HepG2 (cell line): ENCODE data around the gene ARSB. TPM values are rescaled to one million over a fixed set of nuclear protein-coding genes. Genes with fewer than 3 reads are reported as not detected.

Experiments used
- ATF7 ChIP-seq, 2 experiments: fragments of 450-650 bp in 1 of 2; sonication (generic) in 1 of 2; formaldehyde crosslinking in 1 of 2; IDR thresholded peaks; 2 replicates each; pipeline versions ENCODE4 v1.4.0 to v1.6.1; 2016 to 2020; ENCODE audit warnings: antibody characterized with exemption in 1 of 2, mild to moderate bottlenecking in 1 of 2, missing genetic modification reagents in 1 of 2
- IKZF1 ChIP-seq: fragments of 450-650 bp; IDR thresholded peaks from 2 replicates; pipeline ENCODE4 v1.7.1; 2016
- LCORL ChIP-seq, 2 experiments: fragments of 450-650 bp in 1 of 2; sonication (generic) in 1 of 2; formaldehyde crosslinking in 1 of 2; IDR thresholded peaks; 2 replicates each; pipeline versions ENCODE4 v1.5.0 to v1.6.1; 2017 to 2020; ENCODE audit warnings: antibody characterized with exemption in 1 of 2, missing genetic modification reagents in 1 of 2
- MED8 ChIP-seq: sonication (generic); formaldehyde crosslinking; IDR thresholded peaks from 2 replicates; pipeline ENCODE4 v1.8.1; 2023; ENCODE audit warnings: mild to moderate bottlenecking, missing genetic modification reagents; ENCODE audit not compliant: insufficient replicate concordance
- MTF2 ChIP-seq: sonication (generic); formaldehyde crosslinking; IDR thresholded peaks from 2 replicates; pipeline ENCODE4 v1.5.0; 2020; ENCODE audit warnings: missing genetic modification reagents, borderline replicate concordance
- REST ChIP-seq, 2 experiments: IDR thresholded peaks; 2 replicates each; pipeline ENCODE4 v1.6.1; 2011 to 2012; ENCODE audit warnings: low read length in 2 of 2, borderline replicate concordance in 1 of 2, low read depth in 1 of 2, mild to moderate bottlenecking in 1 of 2, moderate library complexity in 1 of 2
- ZNF143 ChIP-seq: sonication (generic); formaldehyde crosslinking; IDR thresholded peaks from 2 replicates; pipeline ENCODE4 v1.4.0; 2020; ENCODE audit warnings: missing genetic modification reagents
- ZNF225 ChIP-seq: sonication (generic); formaldehyde crosslinking; IDR thresholded peaks from 2 replicates; pipeline ENCODE4 v1.4.0; 2020; ENCODE audit warnings: mild to moderate bottlenecking, missing genetic modification reagents
- ZNF24 ChIP-seq: fragments of 450-650 bp; IDR thresholded peaks from 2 replicates; pipeline ENCODE4 v1.6.1; 2017; ENCODE audit warnings: antibody characterized with exemption, mild to moderate bottlenecking
- ZNF615 ChIP-seq: sonication (generic); formaldehyde crosslinking; IDR thresholded peaks from 2 replicates; pipeline ENCODE4 v1.5.0; 2020; ENCODE audit warnings: mild to moderate bottlenecking, missing genetic modification reagents, borderline replicate concordance
- ZNF674 ChIP-seq: sonication (generic); formaldehyde crosslinking; IDR thresholded peaks from 2 replicates; pipeline ENCODE4 v1.5.0; 2020; ENCODE audit warnings: low read depth, mild to moderate bottlenecking, missing genetic modification reagents
- ZNF75D ChIP-seq: sonication (generic); formaldehyde crosslinking; IDR thresholded peaks from 2 replicates; pipeline ENCODE4 v1.8.1; 2023; ENCODE audit warnings: missing genetic modification reagents, mild to moderate bottlenecking, borderline replicate concordance
- polyA plus RNA-seq, 8 experiments: library from polyadenylated mRNA; depleted of rRNA in 3 of 8; stranded (reverse) in 7 of 8; unstranded in 1 of 8; fragments of >200 nt; fragmentation: Illumina TruSeq in 4 of 8; extraction: Trizol in 4 of 8; gene quantifications; 2 replicates each; pipeline versions ENCODE4 v1.2.1 to v1.2.3, GENCODE V29; 2011 to 2016; ENCODE audit warnings: low read depth in 4 of 8, missing spikeins in 1 of 8, mixed read lengths in 1 of 8; ENCODE audit not compliant: insufficient read depth in 1 of 8
- total RNA-seq, 5 experiments: library from RNA; depleted of rRNA; stranded (reverse); fragments of >200 nt; fragmentation: Illumina TruSeq; extraction: Trizol; gene quantifications; 2 replicates each; pipeline ENCODE4 v1.2.3, GENCODE V29; 2016; ENCODE audit warnings: low read depth in 1 of 5
- TF ChIP-seq, protein P1 (sequence below): IDR thresholded peaks from 2 replicates; pipeline ENCODE4 v1.6.1; 2018; ENCODE audit warnings: missing genetic modification reagents, mild to moderate bottlenecking, missing compliant biosample characterization
- TF ChIP-seq, protein P2 (sequence below): sonication (generic); formaldehyde crosslinking; IDR thresholded peaks from 2 replicates; pipeline ENCODE4 v1.4.0; 2020; ENCODE audit warnings: missing genetic modification reagents, mild to moderate bottlenecking, borderline replicate concordance
- TF ChIP-seq, protein P3 (sequence below): sonication (generic); formaldehyde crosslinking; IDR thresholded peaks from 2 replicates; pipeline ENCODE4 v1.8.0; 2022; ENCODE audit warnings: missing genetic modification reagents, mild to moderate bottlenecking, moderate library complexity, borderline replicate concordance

Gene ARSB
- total and polyA plus RNA-seq, 2 of the 13 experiments (the other 11 are each of a cell fraction or from before 2014, with no cell fraction given), result 52.6 to 66.4 TPM

GRCh38 chr5:78727786-78728761 lies 257.0 kb downstream of the ARSB start (continued):
- TF ChIP-seq, protein P1, sequence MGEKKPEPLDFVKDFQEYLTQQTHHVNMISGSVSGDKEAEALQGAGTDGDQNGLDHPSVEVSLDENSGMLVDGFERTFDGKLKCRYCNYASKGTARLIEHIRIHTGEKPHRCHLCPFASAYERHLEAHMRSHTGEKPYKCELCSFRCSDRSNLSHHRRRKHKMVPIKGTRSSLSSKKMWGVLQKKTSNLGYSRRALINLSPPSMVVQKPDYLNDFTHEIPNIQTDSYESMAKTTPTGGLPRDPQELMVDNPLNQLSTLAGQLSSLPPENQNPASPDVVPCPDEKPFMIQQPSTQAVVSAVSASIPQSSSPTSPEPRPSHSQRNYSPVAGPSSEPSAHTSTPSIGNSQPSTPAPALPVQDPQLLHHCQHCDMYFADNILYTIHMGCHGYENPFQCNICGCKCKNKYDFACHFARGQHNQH (CRISPR knock-in tag), result peak; percentile 63; the same call in 1 of the 2 replicates
- TF ChIP-seq ZNF225 (CRISPR knock-in tag), result no peak
- TF ChIP-seq ZNF674, result no peak
- no peak for TF ChIP-seq MED8 (CRISPR knock-in tag)
- no peak for TF ChIP-seq IKZF1
- no peak for TF ChIP-seq MTF2 (CRISPR knock-in tag)
- TF ChIP-seq ZNF75D (CRISPR knock-in tag), result no peak
- no peak for TF ChIP-seq REST (IDR thresholded peaks at IDR 0.05; ENCODE audit: borderline replicate concordance in 1 of 2, low read depth in 1 of 2, low read length in 2 of 2)
- TF ChIP-seq LCORL (IDR thresholded peaks at IDR 0.05), result no peak
- TF ChIP-seq LCORL (CRISPR knock-in tag; IDR thresholded peaks at IDR 0.05), result peak; percentile 51
- TF ChIP-seq ZNF143, result no peak
- TF ChIP-seq, protein P2, sequence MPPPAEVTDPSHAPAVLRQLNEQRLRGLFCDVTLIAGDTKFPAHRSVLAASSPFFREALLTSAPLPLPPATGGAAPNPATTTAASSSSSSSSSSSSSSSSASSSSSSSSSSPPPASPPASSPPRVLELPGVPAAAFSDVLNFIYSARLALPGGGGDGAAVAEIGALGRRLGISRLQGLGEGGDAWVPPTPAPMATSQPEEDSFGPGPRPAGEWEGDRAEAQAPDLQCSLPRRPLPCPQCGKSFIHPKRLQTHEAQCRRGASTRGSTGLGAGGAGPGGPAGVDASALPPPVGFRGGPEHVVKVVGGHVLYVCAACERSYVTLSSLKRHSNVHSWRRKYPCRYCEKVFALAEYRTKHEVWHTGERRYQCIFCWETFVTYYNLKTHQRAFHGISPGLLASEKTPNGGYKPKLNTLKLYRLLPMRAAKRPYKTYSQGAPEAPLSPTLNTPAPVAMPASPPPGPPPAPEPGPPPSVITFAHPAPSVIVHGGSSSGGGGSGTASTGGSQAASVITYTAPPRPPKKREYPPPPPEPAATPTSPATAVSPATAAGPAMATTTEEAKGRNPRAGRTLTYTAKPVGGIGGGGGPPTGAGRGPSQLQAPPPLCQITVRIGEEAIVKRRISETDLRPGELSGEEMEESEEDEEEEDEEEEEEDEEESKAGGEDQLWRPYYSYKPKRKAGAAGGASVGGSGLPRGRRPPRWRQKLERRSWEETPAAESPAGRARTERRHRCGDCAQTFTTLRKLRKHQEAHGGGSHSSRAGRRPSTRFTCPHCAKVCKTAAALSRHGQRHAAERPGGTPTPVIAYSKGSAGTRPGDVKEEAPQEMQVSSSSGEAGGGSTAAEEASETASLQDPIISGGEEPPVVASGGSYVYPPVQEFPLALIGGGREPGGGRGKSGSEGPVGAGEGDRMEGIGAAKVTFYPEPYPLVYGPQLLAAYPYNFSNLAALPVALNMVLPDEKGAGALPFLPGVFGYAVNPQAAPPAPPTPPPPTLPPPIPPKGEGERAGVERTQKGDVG (CRISPR knock-in tag), result no peak
- TF ChIP-seq, protein P3, sequence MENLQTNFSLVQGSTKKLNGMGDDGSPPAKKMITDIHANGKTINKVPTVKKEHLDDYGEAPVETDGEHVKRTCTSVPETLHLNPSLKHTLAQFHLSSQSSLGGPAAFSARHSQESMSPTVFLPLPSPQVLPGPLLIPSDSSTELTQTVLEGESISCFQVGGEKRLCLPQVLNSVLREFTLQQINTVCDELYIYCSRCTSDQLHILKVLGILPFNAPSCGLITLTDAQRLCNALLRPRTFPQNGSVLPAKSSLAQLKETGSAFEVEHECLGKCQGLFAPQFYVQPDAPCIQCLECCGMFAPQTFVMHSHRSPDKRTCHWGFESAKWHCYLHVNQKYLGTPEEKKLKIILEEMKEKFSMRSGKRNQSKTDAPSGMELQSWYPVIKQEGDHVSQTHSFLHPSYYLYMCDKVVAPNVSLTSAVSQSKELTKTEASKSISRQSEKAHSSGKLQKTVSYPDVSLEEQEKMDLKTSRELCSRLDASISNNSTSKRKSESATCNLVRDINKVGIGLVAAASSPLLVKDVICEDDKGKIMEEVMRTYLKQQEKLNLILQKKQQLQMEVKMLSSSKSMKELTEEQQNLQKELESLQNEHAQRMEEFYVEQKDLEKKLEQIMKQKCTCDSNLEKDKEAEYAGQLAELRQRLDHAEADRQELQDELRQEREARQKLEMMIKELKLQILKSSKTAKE (CRISPR knock-in tag), result no peak
- TF ChIP-seq ATF7 (IDR thresholded peaks at IDR 0.05), result no peak
- no peak for TF ChIP-seq ATF7 (CRISPR knock-in tag; IDR thresholded peaks at IDR 0.05)
- no peak for TF ChIP-seq ZNF615 (CRISPR knock-in tag)
- no peak for TF ChIP-seq ZNF24
